Stimulated activated CD4-positive, alpha-beta T cell treated with anti-CD3 and anti-CD28 coated beads, Interleukin-4, amount 100 ng/mL, for 24 hours (primary cell): ENCODE data around the gene ZNF583.

ENCODE experiments used
- DNase-seq: peaks from one replicate; pipeline ENCODE4 v3.0.0-alpha.2; 2020

The ZNF583 gene

DNA sequence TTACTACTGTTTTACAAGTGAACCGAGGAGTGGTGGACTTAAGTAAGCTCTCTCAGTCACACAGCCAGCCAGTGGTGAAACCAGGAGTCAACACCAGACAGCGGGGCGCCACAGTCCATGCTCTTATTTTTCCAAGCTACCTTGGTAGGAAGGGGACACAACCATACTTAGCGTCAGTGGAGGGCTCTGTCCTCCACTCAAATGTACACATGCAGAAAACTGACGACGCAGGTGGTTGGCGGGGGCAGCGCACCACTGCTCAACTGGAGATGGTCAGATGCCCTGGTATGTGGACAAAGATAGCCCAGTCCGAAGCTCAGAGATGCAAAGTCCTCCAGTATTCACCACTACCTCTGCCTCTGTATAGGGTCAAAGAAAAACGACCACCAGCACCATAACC is 72.0 kb downstream of the ZNF583 start:
- DNase-seq: no peak
